HepG2 (cell line): ENCODE data around the gene MNAT1. TPM values are rescaled to one million over a fixed set of nuclear protein-coding genes. Genes with fewer than 3 reads are reported as not detected.

Source experiments
- CAMTA2 ChIP-seq: sonication (generic); formaldehyde crosslinking; IDR thresholded peaks from 2 replicates; pipeline ENCODE4 v1.4.0; 2020; ENCODE audit warnings: mild to moderate bottlenecking, missing genetic modification reagents, borderline replicate concordance
- CCDC6 ChIP-seq: sonication (generic); formaldehyde crosslinking; IDR thresholded peaks from 2 replicates; pipeline ENCODE4 v1.8.1; 2022; ENCODE audit warnings: mild to moderate bottlenecking, missing genetic modification reagents, moderate library complexity
- CSRNP2 ChIP-seq: sonication (generic); formaldehyde crosslinking; conservative IDR thresholded peaks from 2 replicates; pipeline ENCODE4 v1.8.0; 2022; ENCODE audit warnings: low read depth, missing genetic modification reagents
- FOXP4 ChIP-seq: sonication (generic); formaldehyde crosslinking; IDR thresholded peaks from 2 replicates; pipeline ENCODE4 v1.4.0; 2020; ENCODE audit warnings: missing genetic modification reagents
- GABPA ChIP-seq, 2 experiments: IDR thresholded peaks; 2 replicates each; pipeline ENCODE4 v1.6.1; 2011 to 2016; ENCODE audit warnings: low read depth in 2 of 2, low read length in 1 of 2, missing biosample characterization in 1 of 2, missing genetic modification characterization in 1 of 2
- GATAD2A ChIP-seq: IDR thresholded peaks from 2 replicates; pipeline ENCODE4 v1.6.1; 2016
- HOXA3 ChIP-seq: sonication (generic); formaldehyde crosslinking; IDR thresholded peaks from 2 replicates; pipeline ENCODE4 v1.5.0; 2020; ENCODE audit warnings: missing genetic modification reagents
- KAT7 ChIP-seq: IDR thresholded peaks from 2 replicates; pipeline ENCODE4 v1.6.1; 2018; ENCODE audit warnings: borderline replicate concordance, missing compliant biosample characterization
- KLF11 ChIP-seq: IDR thresholded peaks from 2 replicates; pipeline ENCODE4 v1.6.1; 2016; ENCODE audit warnings: missing compliant biosample characterization
- MYC ChIP-seq: sonication (generic); formaldehyde crosslinking; IDR thresholded peaks from 2 replicates; pipeline ENCODE4 v1.9.0; 2021; ENCODE audit warnings: missing genetic modification reagents, borderline replicate concordance
- PATZ1 ChIP-seq: sonication (generic); formaldehyde crosslinking; IDR thresholded peaks from 2 replicates; pipeline ENCODE4 v1.4.0; 2020; ENCODE audit warnings: missing genetic modification reagents
- SOX13 ChIP-seq, 3 experiments: fragments of 450-650 bp in 1 of 3; sonication (generic) in 1 of 3; formaldehyde crosslinking in 1 of 3; IDR thresholded peaks in 2 of 3; conservative IDR thresholded peaks in 1 of 3; 2 replicates each; pipeline versions ENCODE4 v1.5.0 to v1.6.1; 2016 to 2020; ENCODE audit warnings: antibody characterized with exemption in 1 of 3, mild to moderate bottlenecking in 1 of 3, missing compliant biosample characterization in 1 of 3, missing genetic modification reagents in 1 of 3, moderate library complexity in 1 of 3
- SP1 ChIP-seq, 2 experiments: fragments of 450-650 bp in 1 of 2; sonication (generic) in 1 of 2; formaldehyde crosslinking in 1 of 2; IDR thresholded peaks; 2 replicates each; pipeline versions ENCODE4 v1.4.0 to v1.6.1; 2016 to 2020; ENCODE audit warnings: missing genetic modification reagents in 1 of 2
- SP4 ChIP-seq: sonication (generic); formaldehyde crosslinking; IDR thresholded peaks from 2 replicates; pipeline ENCODE4 v1.8.1; 2023; ENCODE audit warnings: mild to moderate bottlenecking, missing genetic modification reagents
- STAT6 ChIP-seq: sonication (generic); formaldehyde crosslinking; IDR thresholded peaks from 2 replicates; pipeline ENCODE4 v1.4.0; 2020; ENCODE audit warnings: missing genetic modification reagents, mild to moderate bottlenecking, borderline replicate concordance
- ZNF34 ChIP-seq: sonication (generic); formaldehyde crosslinking; IDR thresholded peaks from 2 replicates; pipeline ENCODE4 v1.4.0; 2020; ENCODE audit warnings: mild to moderate bottlenecking, missing genetic modification reagents, borderline replicate concordance
- ZNF619 ChIP-seq: sonication (generic); formaldehyde crosslinking; IDR thresholded peaks from 2 replicates; pipeline ENCODE4 v1.4.0; 2020; ENCODE audit warnings: mild to moderate bottlenecking, missing genetic modification reagents
- ZNF768 ChIP-seq: sonication (generic); formaldehyde crosslinking; IDR thresholded peaks from 2 replicates; pipeline ENCODE4 v1.4.0; 2020; ENCODE audit warnings: missing genetic modification reagents
- ZNF891 ChIP-seq: sonication (generic); formaldehyde crosslinking; IDR thresholded peaks from 2 replicates; pipeline ENCODE4 v1.5.0; 2020; ENCODE audit warnings: mild to moderate bottlenecking, missing genetic modification reagents
- polyA plus RNA-seq, 8 experiments: library from polyadenylated mRNA; depleted of rRNA in 3 of 8; stranded (reverse) in 7 of 8; unstranded in 1 of 8; fragments of >200 nt; fragmentation: Illumina TruSeq in 4 of 8; extraction: Trizol in 4 of 8; gene quantifications; 2 replicates each; pipeline versions ENCODE4 v1.2.1 to v1.2.3, GENCODE V29; 2011 to 2016; ENCODE audit warnings: low read depth in 4 of 8, missing spikeins in 1 of 8, mixed read lengths in 1 of 8; ENCODE audit not compliant: insufficient read depth in 1 of 8
- total RNA-seq, 5 experiments: library from RNA; depleted of rRNA; stranded (reverse); fragments of >200 nt; fragmentation: Illumina TruSeq; extraction: Trizol; gene quantifications; 2 replicates each; pipeline ENCODE4 v1.2.3, GENCODE V29; 2016; ENCODE audit warnings: low read depth in 1 of 5

Gene MNAT1
- total and polyA plus RNA-seq, 2 of the 13 experiments (the other 11 are each of a cell fraction or from before 2014, with no cell fraction given): 49.2 to 94.8 TPM

DNA sequence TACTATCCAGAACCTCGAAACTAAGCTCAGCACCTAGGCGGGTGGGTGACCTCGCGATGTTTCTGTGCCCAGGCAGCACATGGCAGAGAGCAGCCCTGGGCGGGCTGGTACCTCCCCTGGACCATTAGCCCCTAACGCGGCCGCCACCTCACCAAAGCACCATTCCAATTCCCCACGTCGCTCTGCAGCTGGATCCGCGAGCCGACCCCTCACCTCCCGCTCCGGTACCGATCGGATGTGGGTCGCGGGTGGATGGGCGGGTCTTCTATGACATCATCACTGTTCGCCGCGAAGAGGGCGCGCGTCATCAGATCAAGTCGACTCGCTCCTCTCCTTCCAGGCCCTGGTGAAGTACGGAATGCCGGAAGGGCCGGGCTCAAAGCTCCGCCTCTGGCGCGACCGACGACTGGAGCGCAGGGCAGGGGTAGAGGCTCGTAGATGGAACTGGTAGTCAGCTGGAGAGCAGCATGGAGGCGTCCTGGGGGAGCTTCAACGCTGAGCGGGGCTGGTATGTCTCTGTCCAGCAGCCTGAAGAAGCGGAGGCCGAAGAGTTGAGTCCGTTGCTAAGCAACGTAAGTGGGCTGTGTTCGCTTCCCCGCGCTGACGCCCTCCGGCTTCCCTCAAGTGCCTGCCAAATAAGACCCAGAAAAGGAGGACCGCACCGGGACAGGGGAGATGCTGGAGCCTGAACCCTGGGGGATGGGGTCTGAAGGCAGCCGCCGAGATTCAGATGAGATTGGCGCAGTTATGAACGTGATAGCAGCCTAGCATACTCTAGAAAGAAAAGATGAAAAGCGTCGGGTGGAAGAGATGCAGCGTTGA, 246.5 kb downstream of the MNAT1 start, which contains the start of the genes SLC38A6 and TRMT5 (continued):
- TF ChIP-seq PATZ1 (peak; percentile 26; the same call in 1 of the 2 replicates), ZNF891 (CRISPR knock-in tag) (peak; percentile 64), MYC (CRISPR knock-in tag) (peak; percentile 93), SP1 (IDR thresholded peaks at IDR 0.05) (no peak), SP1 (CRISPR knock-in tag; IDR thresholded peaks at IDR 0.05) (peak; percentile 91), GATAD2A (CRISPR knock-in tag) (peak; percentile 62; the same call in 1 of the 2 replicates), SP4 (CRISPR knock-in tag) (peak; percentile 99), HOXA3 (peak; percentile 97), ZNF34 (peak; percentile 33; the same call in 1 of the 2 replicates), FOXP4 (CRISPR knock-in tag) (peak; percentile 32; the same call in 1 of the 2 replicates), ZNF768 (peak; percentile 55; the same call in 1 of the 2 replicates), KLF11 (0 out of 2 replicates have a peak, but pooled peaks have one; percentile 33), CAMTA2 (no peak), GABPA (IDR thresholded peaks at IDR 0.05; ENCODE audit: low read depth, low read length) (no peak), GABPA (CRISPR knock-in tag; IDR thresholded peaks at IDR 0.05; ENCODE audit: low read depth) (peak; percentile 81), CCDC6 (CRISPR knock-in tag) (peak; percentile 54; the same call in 1 of the 2 replicates), ZNF619 (CRISPR knock-in tag) (0 out of 2 replicates have a peak, but pooled peaks have one; percentile 63), SOX13 (IDR thresholded peaks at IDR 0.05) (no peak), SOX13 (CRISPR knock-in tag; conservative IDR thresholded peaks at IDR 0.05 in 1 of 2, IDR thresholded peaks at IDR 0.05 in 1 of 2) (peak in 1 of 2 experiments; percentile 24; a peak in 1 of 4 replicates), KAT7 (CRISPR knock-in tag) (peak; percentile 66; the same call in 1 of the 2 replicates), CSRNP2 (CRISPR knock-in tag) (no peak), STAT6 (0 out of 2 replicates have a peak, but pooled peaks have one; percentile 19)
